ENCODE measurements around the gene OSMR.

- TF ChIP-seq CTCF (IDR thresholded peaks at IDR 0.05), result no peak
- TF ChIP-seq POLR2A (IDR thresholded peaks at IDR 0.05), result no peak
- TF ChIP-seq POLR2AphosphoS5 (IDR thresholded peaks at IDR 0.05), result no peak
Measured at GRCh38 chr5:38867032-38867398, 21.2 kb downstream of the OSMR start.

All from transverse colon (tissue), 4 donors.